Mesothelial cell of epicardium (in vitro differentiated cells): ENCODE measurements around the gene DNAJC16. TPM values are rescaled to one million over a fixed set of nuclear protein-coding genes. Genes with fewer than 3 reads are reported as not detected.

ENCODE experiments used
- DNase-seq, 2 experiments: peaks; one replicate each; pipeline ENCODE4 v3.0.0; 2021; ENCODE audit warnings: low spot score in 2 of 2; ENCODE audit not compliant: unreplicated experiment in 2 of 2
- H3K27ac Mint-ChIP-seq: 2 replicates; pipeline ENCODE4 v1.8.0; 2021; ENCODE audit warnings: mixed read lengths
- H3K27me3 Mint-ChIP-seq: 2 replicates; pipeline ENCODE4 v1.8.0; 2021; ENCODE audit warnings: low read depth, mixed read lengths
- H3K36me3 Mint-ChIP-seq: 2 replicates; pipeline ENCODE4 v1.8.0; 2021; ENCODE audit warnings: mixed read lengths
- H3K4me1 Mint-ChIP-seq: 2 replicates; pipeline ENCODE4 v1.8.0; 2021; ENCODE audit warnings: mixed read lengths
- H3K4me3 Mint-ChIP-seq: 2 replicates; pipeline ENCODE4 v1.8.0; 2021; ENCODE audit warnings: mild to moderate bottlenecking, moderate library complexity, mixed read lengths
- H3K9me3 Mint-ChIP-seq: 2 replicates; pipeline ENCODE4 v1.8.0; 2021; ENCODE audit warnings: mixed read lengths
- total RNA-seq: library from RNA; stranded (reverse); gene quantifications from 3 replicates; pipeline ENCODE4 v1.2.1, GENCODE V29; 2021
- TF ChIP-seq, protein P1 (sequence below): fragments of 200-600 bp; sonication (generic); IDR thresholded peaks from one replicate; pipeline ENCODE4 v1.5.0; 2021; ENCODE audit warnings: antibody characterized with exemption; ENCODE audit not compliant: unreplicated experiment

Gene DNAJC16
- total RNA-seq, 1 donor from 2014 or later: 24.7 TPM

DNA sequence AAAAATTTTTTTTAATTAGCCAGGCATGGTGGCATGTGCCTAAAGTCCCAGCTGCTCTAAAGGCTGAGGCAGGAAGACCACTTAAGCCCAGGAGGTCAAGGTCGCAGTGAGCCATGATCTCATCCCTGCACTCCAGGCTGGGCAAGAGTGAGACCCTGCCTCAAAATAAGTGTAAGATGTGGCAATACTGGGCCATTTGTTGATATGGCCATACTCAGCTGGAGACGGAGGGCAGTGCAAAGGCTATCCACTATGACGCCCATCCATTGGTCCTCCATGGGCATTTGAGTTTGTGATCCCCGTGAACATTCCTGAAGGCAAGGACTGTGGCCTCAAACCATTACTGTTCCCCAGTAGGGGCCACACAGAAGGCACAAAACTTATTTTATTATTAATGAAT is 4.1 kb upstream of the DNAJC16 start:
- no peak for DNase-seq
- Mint-ChIP-seq H3K36me3 (peaks cover 4% of the 10 kb centered on the region), H3K27ac (no peak overlapping the region), H3K4me1 (peaks cover 29% of the 10 kb centered on the region), H3K27me3 (no peaks in the 10 kb centered on the region), H3K9me3 (no peaks in the 10 kb centered on the region), H3K4me3 (no peak overlapping the region)
- TF ChIP-seq, protein P1, sequence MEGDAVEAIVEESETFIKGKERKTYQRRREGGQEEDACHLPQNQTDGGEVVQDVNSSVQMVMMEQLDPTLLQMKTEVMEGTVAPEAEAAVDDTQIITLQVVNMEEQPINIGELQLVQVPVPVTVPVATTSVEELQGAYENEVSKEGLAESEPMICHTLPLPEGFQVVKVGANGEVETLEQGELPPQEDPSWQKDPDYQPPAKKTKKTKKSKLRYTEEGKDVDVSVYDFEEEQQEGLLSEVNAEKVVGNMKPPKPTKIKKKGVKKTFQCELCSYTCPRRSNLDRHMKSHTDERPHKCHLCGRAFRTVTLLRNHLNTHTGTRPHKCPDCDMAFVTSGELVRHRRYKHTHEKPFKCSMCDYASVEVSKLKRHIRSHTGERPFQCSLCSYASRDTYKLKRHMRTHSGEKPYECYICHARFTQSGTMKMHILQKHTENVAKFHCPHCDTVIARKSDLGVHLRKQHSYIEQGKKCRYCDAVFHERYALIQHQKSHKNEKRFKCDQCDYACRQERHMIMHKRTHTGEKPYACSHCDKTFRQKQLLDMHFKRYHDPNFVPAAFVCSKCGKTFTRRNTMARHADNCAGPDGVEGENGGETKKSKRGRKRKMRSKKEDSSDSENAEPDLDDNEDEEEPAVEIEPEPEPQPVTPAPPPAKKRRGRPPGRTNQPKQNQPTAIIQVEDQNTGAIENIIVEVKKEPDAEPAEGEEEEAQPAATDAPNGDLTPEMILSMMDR: no peak

DNA sequence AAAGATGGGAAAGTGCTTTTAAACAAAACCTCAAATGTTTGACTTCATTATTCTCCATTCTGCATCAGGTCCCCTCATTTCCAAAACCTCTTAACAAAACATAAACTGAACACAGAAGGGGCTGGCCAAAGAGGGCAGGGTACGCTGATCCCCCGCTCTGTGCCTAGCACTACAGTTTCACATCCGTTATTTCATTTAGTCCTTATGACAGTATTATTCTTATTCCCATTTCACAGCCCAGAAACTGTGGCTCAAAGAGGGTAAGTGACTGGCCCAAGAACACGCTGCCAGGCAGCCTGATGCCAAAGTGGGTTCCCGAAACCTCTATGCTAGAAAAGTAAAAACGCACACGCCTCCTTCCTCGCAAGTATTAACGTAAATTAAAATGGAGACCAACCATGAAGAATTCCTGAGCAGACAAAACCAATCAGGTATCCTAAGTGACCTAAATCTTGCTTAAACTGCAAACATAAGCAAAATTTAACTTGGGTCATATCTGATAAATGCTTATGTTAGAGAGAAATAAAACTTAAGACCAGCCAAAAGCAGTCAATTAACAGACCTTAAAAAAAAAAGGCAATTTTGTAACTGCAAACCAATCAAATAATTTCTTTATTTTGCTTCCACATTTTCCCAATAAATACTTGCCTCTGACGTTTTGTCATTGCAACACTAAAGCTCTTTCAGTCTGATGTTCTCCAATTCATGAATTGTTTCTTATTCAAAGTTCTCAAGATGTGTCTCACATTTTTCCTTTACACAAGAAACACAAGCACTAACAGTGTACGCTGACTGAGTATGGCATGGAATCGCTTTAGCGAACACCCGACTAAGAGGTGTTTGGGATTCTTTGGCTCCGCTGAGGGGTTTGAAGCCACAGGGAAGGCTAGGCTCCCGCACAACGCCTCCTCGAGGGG is 3.3 kb upstream of the DNAJC16 start:
- Mint-ChIP-seq H3K36me3 (no peaks in the 10 kb centered on the region), H3K27me3 (no peaks in the 10 kb centered on the region), H3K27ac (peak overlapping the region; percentile 100), H3K4me3 (peak overlapping the region; percentile 90), H3K9me3 (no peaks in the 10 kb centered on the region), H3K4me1 (peaks cover 34% of the 10 kb centered on the region)
- TF ChIP-seq, protein P1: no peak
- DNase-seq: no peak

DNA sequence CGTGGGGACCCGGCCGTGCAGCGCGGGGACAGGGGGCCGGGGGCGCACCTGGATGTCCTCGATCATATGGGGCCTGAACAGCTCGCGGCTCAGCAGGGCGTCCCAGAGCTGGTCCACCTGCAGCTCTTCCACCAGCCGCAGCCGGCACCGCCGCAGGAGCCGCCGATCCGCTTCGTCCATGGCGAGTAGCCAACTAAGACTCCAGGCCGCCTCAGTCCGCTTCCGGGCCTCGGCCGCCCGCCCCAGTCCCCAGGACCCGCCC is 2.7 kb upstream of the DNAJC16 start, which contains the start of gene CASP9:
Gene CASP9, minus strand, starts transcription at position 195 of the 262 bp plus-strand sequence. Its CDS starts 15 bp downstream, at position 180.
- Mint-ChIP-seq H3K4me1 (peaks cover 36% of the 10 kb centered on the region), H3K27me3 (no peaks in the 10 kb centered on the region), H3K4me3 (peak within 1 kb of the TSS; percentile 90), H3K27ac (peak within 1 kb of the TSS; percentile 100), H3K36me3 (no peaks in the 10 kb centered on the region), H3K9me3 (no peaks in the 10 kb centered on the region)
- TF ChIP-seq, protein P1: no peak
- DNase-seq: no peak

DNA sequence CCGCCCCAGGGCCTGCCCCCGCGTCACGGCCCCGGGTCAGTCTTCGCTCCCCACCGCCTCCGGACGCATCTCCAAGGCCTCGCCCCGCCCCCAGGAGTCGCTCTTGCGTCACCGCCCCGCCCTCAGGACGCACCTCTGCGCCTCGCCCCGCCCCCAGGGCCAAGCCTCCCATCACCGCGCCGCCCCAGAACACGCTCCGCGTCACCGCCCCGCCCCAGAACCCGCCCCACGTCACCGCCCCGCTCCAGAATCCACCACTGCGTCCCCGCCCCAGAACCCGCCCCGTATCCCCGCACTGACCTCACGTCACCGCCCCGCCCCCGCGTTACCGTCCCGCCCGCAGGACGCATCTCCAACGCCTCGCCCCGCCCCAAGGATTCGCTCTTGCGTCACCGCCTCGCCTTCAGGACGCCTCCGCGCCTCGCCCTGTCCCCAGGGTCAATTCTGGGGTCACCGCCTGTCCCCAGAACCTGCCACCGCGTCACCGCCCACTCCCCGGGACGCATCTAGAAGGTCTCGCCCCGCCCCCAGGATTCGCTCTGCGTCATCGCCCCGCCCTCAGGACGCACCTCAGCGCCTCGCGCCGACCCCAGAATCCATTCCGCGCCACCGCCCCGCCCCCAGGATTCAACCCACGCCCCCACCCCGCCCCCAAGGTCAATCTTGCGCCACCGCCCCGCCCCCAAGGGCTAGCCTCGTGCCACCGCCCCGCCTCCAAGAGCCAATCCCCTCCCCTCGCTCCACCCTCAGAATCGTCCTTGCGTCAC is 2.2 kb upstream of the DNAJC16 start:
- no peaks in the 10 kb centered on the region for H3K36me3 Mint-ChIP-seq
- DNase-seq: peak; percentile 99 to 100
- peak overlapping the region; percentile 100 for H3K27ac Mint-ChIP-seq
- peak overlapping the region; percentile 90 for H3K4me3 Mint-ChIP-seq
- peaks cover 36% of the 10 kb centered on the region for H3K4me1 Mint-ChIP-seq
- H3K9me3 Mint-ChIP-seq: no peaks in the 10 kb centered on the region
- TF ChIP-seq, protein P1: no peak
- H3K27me3 Mint-ChIP-seq: no peaks in the 10 kb centered on the region

DNA sequence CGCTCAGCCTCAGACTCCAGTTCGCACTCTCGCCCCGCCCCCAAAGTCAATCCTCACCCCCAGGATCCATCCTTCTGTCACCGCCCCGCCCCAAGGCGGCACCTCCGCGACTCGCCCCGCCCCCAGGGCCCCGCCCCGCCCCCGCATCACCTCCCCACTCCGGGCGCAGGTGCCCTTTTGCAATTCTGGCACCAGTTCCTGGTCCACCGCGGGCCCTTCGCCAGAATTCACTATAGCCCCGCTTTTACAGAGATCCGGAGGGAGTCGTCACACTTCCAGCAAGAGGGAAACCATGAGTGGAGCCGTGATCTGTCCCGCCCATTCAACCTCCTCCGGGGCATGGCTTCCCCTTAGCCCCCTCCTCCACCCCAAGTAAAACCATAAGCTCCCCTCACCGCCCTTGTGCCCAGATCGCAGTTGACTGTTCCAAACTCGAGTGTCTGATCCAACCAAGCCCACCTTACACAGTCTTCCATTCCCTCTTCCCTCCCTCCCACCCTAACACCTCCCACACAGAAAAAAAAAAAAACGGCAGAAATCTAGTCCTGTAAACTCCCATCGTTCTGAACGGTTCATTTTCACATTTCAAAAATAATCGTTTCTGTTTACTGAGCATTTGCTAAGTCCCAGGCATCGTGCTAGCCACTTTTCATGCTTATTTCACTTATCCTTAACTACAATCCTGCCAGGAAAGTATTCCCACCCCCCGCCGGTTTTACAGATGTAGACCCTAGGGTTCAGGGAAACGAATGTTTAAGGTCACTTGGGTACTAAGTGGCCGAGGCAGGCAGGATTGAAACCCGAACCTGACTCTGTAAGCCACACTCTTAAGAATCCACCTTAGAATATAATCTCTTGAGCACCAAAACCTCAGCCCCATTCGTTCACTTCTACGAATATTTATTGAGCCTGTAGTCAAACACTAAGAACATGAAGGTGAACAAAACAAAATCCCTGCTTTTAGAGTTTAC is 1.3 kb upstream of the DNAJC16 start:
- DNase-seq: no peak
- no peaks in the 10 kb centered on the region for H3K27me3 Mint-ChIP-seq

More for the DNA sequence above, 1.3 kb upstream of the DNAJC16 start:
- Mint-ChIP-seq H3K4me1 (peaks cover 36% of the 10 kb centered on the region), H3K4me3 (peak overlapping the region; percentile 90), H3K27ac (peak overlapping the region; percentile 100), H3K36me3 (peaks cover 2% of the 10 kb centered on the region), H3K9me3 (no peaks in the 10 kb centered on the region)
- TF ChIP-seq, protein P1: no peak
